Measurements from ENCODE around the gene FYN. TPM values are rescaled to one million over a fixed set of nuclear protein-coding genes. Genes with fewer than 3 reads are reported as not detected.

FYN gene
- total RNA-seq, 1 experiment from 2014 or later: 37.8 TPM

GRCh38 chr6:111865049-111865585 lies 8.1 kb downstream of the FYN start:
- intact Hi-C loops (cut with micrococcal nuclease): no loop called here
- DNase-seq (ENCODE audit: unreplicated experiment): no peak
- Mint-ChIP-seq H3K4me3 (ENCODE audit: unreplicated experiment) (no peak overlapping the region), H3K27ac (ENCODE audit: low read depth, unreplicated experiment) (no peak overlapping the region), H3K4me1 (ENCODE audit: insufficient read depth, unreplicated experiment) (no peaks in the 10 kb centered on the region), H3K9me3 (ENCODE audit: unreplicated experiment) (no peaks in the 10 kb centered on the region), H3K36me3 (ENCODE audit: insufficient read depth, unreplicated experiment) (no peaks in the 10 kb centered on the region), H3K27me3 (ENCODE audit: insufficient read depth, unreplicated experiment) (no peaks in the 10 kb centered on the region)
- ChIA-PET CTCF (interaction anchor here (0.7 to 1.8 kb wide), 2 partner anchors 18 to 178 kb away, joined by 3 to 4 read pairs; no protein-coding TSS in a partner anchor), POLR2A (interaction anchor here (0.6 to 1.1 kb wide), 2 partner anchors 8 to 11 kb away, joined by 3 to 8 read pairs; partner anchors contain the start of gene FYN)
- no TSS peak for BruUV-seq (replicated peaks)
- TF ChIP-seq, protein P1, sequence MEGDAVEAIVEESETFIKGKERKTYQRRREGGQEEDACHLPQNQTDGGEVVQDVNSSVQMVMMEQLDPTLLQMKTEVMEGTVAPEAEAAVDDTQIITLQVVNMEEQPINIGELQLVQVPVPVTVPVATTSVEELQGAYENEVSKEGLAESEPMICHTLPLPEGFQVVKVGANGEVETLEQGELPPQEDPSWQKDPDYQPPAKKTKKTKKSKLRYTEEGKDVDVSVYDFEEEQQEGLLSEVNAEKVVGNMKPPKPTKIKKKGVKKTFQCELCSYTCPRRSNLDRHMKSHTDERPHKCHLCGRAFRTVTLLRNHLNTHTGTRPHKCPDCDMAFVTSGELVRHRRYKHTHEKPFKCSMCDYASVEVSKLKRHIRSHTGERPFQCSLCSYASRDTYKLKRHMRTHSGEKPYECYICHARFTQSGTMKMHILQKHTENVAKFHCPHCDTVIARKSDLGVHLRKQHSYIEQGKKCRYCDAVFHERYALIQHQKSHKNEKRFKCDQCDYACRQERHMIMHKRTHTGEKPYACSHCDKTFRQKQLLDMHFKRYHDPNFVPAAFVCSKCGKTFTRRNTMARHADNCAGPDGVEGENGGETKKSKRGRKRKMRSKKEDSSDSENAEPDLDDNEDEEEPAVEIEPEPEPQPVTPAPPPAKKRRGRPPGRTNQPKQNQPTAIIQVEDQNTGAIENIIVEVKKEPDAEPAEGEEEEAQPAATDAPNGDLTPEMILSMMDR (IDR thresholded peaks at IDR 0.05; ENCODE audit: unreplicated experiment): no peak

DNA sequence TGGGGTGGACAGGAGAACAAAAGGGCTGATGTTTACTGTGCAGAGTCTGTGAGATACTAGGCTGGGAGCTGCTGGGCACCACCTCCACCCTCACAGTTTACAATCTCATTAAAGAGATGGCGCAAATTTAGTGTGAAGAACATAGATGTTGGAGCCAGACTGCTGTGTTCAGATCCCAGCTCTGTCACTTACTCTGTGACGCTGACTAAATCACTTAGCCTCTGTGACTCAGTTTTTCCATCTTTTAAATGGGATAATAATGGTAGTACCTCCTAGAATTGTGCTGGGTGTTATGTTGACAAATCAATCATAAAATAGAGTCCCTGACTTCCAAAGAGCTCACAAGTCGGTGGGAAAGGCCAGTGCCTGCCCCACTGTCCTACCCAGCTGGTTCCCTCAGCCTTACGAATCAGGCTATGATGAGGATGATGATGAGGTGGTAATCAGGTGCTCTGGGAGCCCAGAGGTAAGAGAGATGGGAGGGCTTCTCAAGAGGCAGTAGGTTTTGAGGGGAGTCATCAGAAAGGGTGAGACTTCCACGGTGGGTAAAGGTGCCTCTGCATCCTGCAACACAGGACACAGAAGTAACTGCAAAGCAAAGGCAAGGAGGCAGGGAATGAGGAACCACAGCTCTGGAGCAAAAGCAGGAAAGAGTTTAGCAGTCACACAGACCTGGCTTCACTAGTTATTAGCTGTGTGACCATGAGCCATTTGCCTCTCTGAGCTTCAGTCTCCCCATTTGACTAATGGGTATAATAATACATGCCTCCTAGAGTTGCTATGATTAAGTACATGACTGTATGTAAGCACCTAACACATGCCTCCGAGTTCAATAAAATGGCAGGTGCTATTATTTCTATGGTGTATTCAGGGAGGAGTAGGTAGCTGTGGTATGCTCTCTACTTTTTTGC lies 8.9 kb downstream of the FYN start:
- no peaks in the 10 kb centered on the region for H3K9me3 Mint-ChIP-seq (ENCODE audit: unreplicated experiment)
- TF ChIP-seq, protein P1 (IDR thresholded peaks at IDR 0.05; ENCODE audit: unreplicated experiment): no peak
- H3K36me3 Mint-ChIP-seq (ENCODE audit: insufficient read depth, unreplicated experiment): peaks cover 2% of the 10 kb centered on the region
- intact Hi-C loops (cut with micrococcal nuclease): no loop called here
- H3K4me3 Mint-ChIP-seq (ENCODE audit: unreplicated experiment): no peak overlapping the region
- no peak for DNase-seq (ENCODE audit: unreplicated experiment)
- no peak overlapping the region for H3K27ac Mint-ChIP-seq (ENCODE audit: low read depth, unreplicated experiment)
- BruUV-seq (replicated peaks): no TSS peak
- no peaks in the 10 kb centered on the region for H3K27me3 Mint-ChIP-seq (ENCODE audit: insufficient read depth, unreplicated experiment)
- POLR2A ChIA-PET: interaction anchor here (0.6 to 1.1 kb wide), 3 partner anchors 9 to 47 kb away, joined by 3 to 8 read pairs (median 3); partner anchors contain the start of gene FYN
- CTCF ChIA-PET: interaction anchor here (0.6 to 1.8 kb wide), 5 partner anchors 12 to 179 kb away, joined by 3 to 5 read pairs (median 3); no protein-coding TSS in a partner anchor
- no peaks in the 10 kb centered on the region for H3K4me1 Mint-ChIP-seq (ENCODE audit: insufficient read depth, unreplicated experiment)

- BruUV-seq (replicated peaks): no TSS peak
- TF ChIP-seq, protein P1 (IDR thresholded peaks at IDR 0.05; ENCODE audit: unreplicated experiment): no peak
- ChIA-PET POLR2A (interaction anchor here (1.1 kb wide), 1 partner anchor 30 kb away, joined by 3 read pairs; no protein-coding TSS in a partner anchor), CTCF (no interaction called here)
- Mint-ChIP-seq H3K4me3 (ENCODE audit: unreplicated experiment) (no peak overlapping the region), H3K9me3 (ENCODE audit: unreplicated experiment) (no peaks in the 10 kb centered on the region), H3K4me1 (ENCODE audit: insufficient read depth, unreplicated experiment) (no peaks in the 10 kb centered on the region), H3K27me3 (ENCODE audit: insufficient read depth, unreplicated experiment) (no peaks in the 10 kb centered on the region), H3K27ac (ENCODE audit: low read depth, unreplicated experiment) (no peak overlapping the region), H3K36me3 (ENCODE audit: insufficient read depth, unreplicated experiment) (peaks cover 5% of the 10 kb centered on the region)
- intact Hi-C loops (cut with micrococcal nuclease): no loop called here
- no peak for DNase-seq (ENCODE audit: unreplicated experiment)
Measured at GRCh38 chr6:111862741-111863140, 10.5 kb downstream of the FYN start.

DNA sequence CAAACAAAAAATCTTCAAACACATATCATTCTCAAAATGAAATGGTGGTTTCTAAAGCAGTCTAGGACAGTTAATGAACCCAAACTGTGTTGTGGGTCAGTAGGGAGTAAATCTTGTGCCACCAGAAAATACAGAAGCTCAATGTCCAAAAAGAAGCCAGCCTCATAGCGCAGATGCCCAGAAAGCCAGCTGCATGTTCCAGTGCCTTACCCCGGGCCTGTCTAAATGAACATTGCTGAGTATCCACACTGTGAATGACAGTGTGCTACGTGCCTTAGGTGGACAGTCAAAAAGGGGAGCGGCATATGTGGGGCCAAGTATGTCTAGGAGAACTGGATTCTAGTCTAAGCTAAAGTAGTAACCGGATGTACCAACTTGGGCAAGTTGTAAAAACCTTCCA lies 10.9 kb downstream of the FYN start:
- intact Hi-C loops (cut with micrococcal nuclease): no loop called here
- Mint-ChIP-seq H3K9me3 (ENCODE audit: unreplicated experiment) (no peaks in the 10 kb centered on the region), H3K4me1 (ENCODE audit: insufficient read depth, unreplicated experiment) (no peaks in the 10 kb centered on the region), H3K4me3 (ENCODE audit: unreplicated experiment) (no peak overlapping the region), H3K36me3 (ENCODE audit: insufficient read depth, unreplicated experiment) (peaks cover 5% of the 10 kb centered on the region), H3K27me3 (ENCODE audit: insufficient read depth, unreplicated experiment) (no peaks in the 10 kb centered on the region), H3K27ac (ENCODE audit: low read depth, unreplicated experiment) (no peak overlapping the region)
- BruUV-seq (replicated peaks): no TSS peak
- ChIA-PET CTCF (interaction anchor here (0.9 kb wide), 1 partner anchor 14 kb away, joined by 3 read pairs; no protein-coding TSS in a partner anchor), POLR2A (interaction anchor here (1.1 kb wide), 1 partner anchor 29 kb away, joined by 3 read pairs; no protein-coding TSS in a partner anchor)
- TF ChIP-seq, protein P1 (IDR thresholded peaks at IDR 0.05; ENCODE audit: unreplicated experiment): no peak
- no peak for DNase-seq (ENCODE audit: unreplicated experiment)
